ENCODE data around the gene RNU1-3. TPM values are rescaled to one million over a fixed set of nuclear protein-coding genes. Genes with fewer than 3 reads are reported as not detected.
A peak's percentile ranks its signal among the peaks of the same experiment; 100 is the strongest.
"Not testable (repeated sequence)": the region's sequence is repeated elsewhere in the genome, so short reads cannot be mapped to it uniquely, and the experiment has no call there.

Gene RNU1-3
- total and polyA plus RNA-seq, 2 donors (not counting 1 experiment from before 2014, with no cell fraction given) = 4,377 TPM; not detected in 1

DNA sequence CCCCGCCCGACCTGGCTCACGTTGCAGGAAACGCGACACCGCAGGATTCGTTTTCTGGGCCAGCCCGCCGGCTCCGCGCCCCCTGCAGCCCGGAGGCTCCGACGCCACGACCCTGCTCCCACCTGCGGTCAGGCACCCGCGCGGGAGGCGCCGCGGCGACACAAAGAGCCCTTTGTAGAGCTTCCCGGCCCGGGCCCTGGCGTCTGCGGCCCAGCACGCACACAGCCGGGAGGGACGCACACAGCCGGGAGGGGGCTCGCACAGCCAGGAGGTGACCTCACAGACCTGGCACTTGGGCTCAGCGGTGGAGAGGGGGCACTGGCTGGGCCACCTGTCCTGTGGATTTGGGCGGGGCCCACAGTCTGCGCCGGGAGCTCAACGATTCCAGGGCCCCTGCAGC, 34.4 kb upstream of the RNU1-3 start:
- no CpG with 5 or more reads among the region's 37 CpGs for WGBS (ENCODE audit: insufficient coverage)
- H3K4me3 ChIP-seq (ENCODE audit: control extremely low read depth in 1 of 5, extremely low read depth in 1 of 5, insufficient read depth in 1 of 5, low read depth in 2 of 5, low read length in 4 of 5); H3K27me3 Mint-ChIP-seq; H3K36me3 ChIP-seq (replicated peaks in 1 of 2; ENCODE audit: control extremely low read depth in 1 of 2, control insufficient read depth in 1 of 2, extremely low read depth in 1 of 2, insufficient read depth in 2 of 2, low read length in 1 of 2); H2AFZ ChIP-seq (ENCODE audit: insufficient read depth, low read depth, low read length, poor library complexity, severe bottlenecking); H3K9me3 Mint-ChIP-seq (ENCODE audit: insufficient read depth); H3K79me2 ChIP-seq (ENCODE audit: control insufficient read depth, insufficient read depth, low read length); H3K27me3 ChIP-seq (replicated peaks in 1 of 4; ENCODE audit: control extremely low read depth in 1 of 4, control insufficient read depth in 3 of 4, insufficient read depth in 4 of 4, low read length in 3 of 4); H3K9ac ChIP-seq (ENCODE audit: low read length); H3K9me3 ChIP-seq (ENCODE audit: control extremely low read depth in 1 of 3, control insufficient read depth in 2 of 3, insufficient read depth in 1 of 3, low read length in 2 of 3); H3K4me3 Mint-ChIP-seq; H3K27ac ChIP-seq (ENCODE audit: low read length in 2 of 2); POLR2A ChIA-PET; H3K27ac Mint-ChIP-seq; H3K4me1 ChIP-seq (ENCODE audit: control insufficient read depth in 2 of 2, insufficient read depth in 2 of 2, low read length in 2 of 2); H4K20me1 ChIP-seq (ENCODE audit: control insufficient read depth, insufficient read depth, low read length, poor library complexity, severe bottlenecking); H3K4me2 ChIP-seq (replicated peaks; ENCODE audit: low read depth, low read length, poor library complexity, severe bottlenecking); DNase-seq; H3K4me1 Mint-ChIP-seq; intact Hi-C loops (cut with micrococcal nuclease): not testable (repeated sequence)
- ATAC-seq (ENCODE audit: low read depth) = peak; percentile 19
- CTCF ChIA-PET = interaction anchor here (0.8 to 1.4 kb wide), 3 partner anchors 8 to 16 kb away, joined by 3 to 5 read pairs (median 3); no protein-coding TSS in a partner anchor

DNA sequence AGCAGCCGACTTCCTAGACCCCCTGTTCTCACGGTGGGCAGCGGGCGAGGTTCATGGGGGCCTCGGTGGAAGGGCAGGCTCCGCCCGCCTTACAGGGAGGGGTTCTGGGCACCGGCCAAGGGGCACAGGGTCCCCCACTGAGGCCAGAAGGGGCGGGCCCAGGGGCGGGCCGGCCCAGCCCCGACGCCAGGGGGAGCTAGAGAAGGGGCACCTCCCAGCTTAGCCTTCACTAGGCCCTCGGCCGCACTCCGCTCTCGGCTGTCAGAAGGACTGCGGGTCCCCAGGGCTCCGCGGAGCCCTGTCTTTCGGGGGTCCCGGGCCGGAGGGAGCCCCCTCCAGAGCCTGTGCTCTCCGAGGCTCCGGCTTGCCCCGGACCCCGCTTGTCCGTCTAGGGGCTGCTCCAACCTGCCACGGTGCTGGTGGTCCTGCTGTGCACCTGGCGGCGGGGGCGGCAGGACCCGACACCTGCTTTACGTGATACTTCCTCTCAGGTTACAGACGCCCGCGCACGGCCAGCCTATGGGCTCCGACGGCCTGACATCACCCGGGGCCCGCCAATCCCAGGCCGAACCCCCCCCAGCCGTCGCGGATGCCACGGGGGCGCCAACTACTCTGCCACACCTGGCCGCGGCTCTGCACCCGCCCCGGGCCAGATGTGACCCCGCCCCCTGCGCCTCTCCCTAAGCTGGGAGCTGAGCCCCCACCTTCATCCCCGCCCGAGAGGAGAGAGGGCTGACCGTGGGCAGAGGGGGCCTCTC, 33.6 kb upstream of the RNU1-3 start:
- H3K9me3 ChIP-seq (ENCODE audit: control extremely low read depth in 1 of 3, control insufficient read depth in 2 of 3, insufficient read depth in 1 of 3, low read length in 2 of 3); H3K9ac ChIP-seq (ENCODE audit: low read length); H3K27me3 Mint-ChIP-seq; H3K4me1 Mint-ChIP-seq; H2AFZ ChIP-seq (ENCODE audit: insufficient read depth, low read depth, low read length, poor library complexity, severe bottlenecking); intact Hi-C loops (cut with micrococcal nuclease); POLR2A ChIA-PET; H3K4me2 ChIP-seq (replicated peaks; ENCODE audit: low read depth, low read length, poor library complexity, severe bottlenecking); H3K27me3 ChIP-seq (replicated peaks in 1 of 4; ENCODE audit: control extremely low read depth in 1 of 4, control insufficient read depth in 3 of 4, insufficient read depth in 4 of 4, low read length in 3 of 4); H3K79me2 ChIP-seq (ENCODE audit: control insufficient read depth, insufficient read depth, low read length); DNase-seq; H3K9me3 Mint-ChIP-seq (ENCODE audit: insufficient read depth); H3K36me3 ChIP-seq (replicated peaks in 1 of 2; ENCODE audit: control extremely low read depth in 1 of 2, control insufficient read depth in 1 of 2, extremely low read depth in 1 of 2, insufficient read depth in 2 of 2, low read length in 1 of 2); H3K4me3 Mint-ChIP-seq; H3K4me1 ChIP-seq (ENCODE audit: control insufficient read depth in 2 of 2, insufficient read depth in 2 of 2, low read length in 2 of 2); H3K27ac ChIP-seq (ENCODE audit: low read length in 2 of 2); H4K20me1 ChIP-seq (ENCODE audit: control insufficient read depth, insufficient read depth, low read length, poor library complexity, severe bottlenecking); H3K27ac Mint-ChIP-seq; H3K4me3 ChIP-seq (ENCODE audit: control extremely low read depth in 1 of 5, extremely low read depth in 1 of 5, insufficient read depth in 1 of 5, low read depth in 2 of 5, low read length in 4 of 5): not testable (repeated sequence)
- CTCF ChIA-PET = interaction anchor here (0.9 to 2.3 kb wide), 5 partner anchors 8 to 79 kb away, joined by 3 to 15 read pairs (median 3); no protein-coding TSS in a partner anchor
- ATAC-seq (ENCODE audit: low read depth) = peak; percentile 56
- no CpG with 5 or more reads among the region's 57 CpGs for WGBS (ENCODE audit: insufficient coverage)

DNA sequence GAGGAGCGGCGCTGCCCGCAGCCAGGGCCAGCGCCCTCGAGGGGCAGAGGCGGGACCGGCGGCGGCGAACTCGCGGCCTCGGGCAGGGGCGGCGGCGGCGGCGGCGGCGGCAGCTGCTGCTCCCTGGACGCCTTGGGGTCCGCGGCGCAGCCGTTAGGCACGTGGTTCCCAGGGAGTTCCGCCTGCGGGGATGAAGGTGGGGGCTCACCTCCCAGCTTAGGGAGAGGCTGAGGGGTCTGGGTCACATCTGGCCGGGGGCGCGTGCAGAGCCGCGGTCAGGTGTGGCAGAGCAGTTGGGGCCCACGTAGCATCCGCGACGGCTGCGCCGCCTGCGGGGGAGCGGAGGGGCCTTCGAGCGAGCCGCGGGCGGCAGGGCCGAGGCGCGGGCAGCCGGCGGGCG, 32.7 kb upstream of the RNU1-3 start:
- H3K4me2 ChIP-seq (replicated peaks; ENCODE audit: low read depth, low read length, poor library complexity, severe bottlenecking); H3K4me3 ChIP-seq (ENCODE audit: control extremely low read depth in 1 of 5, extremely low read depth in 1 of 5, insufficient read depth in 1 of 5, low read depth in 2 of 5, low read length in 4 of 5); H3K27me3 ChIP-seq (replicated peaks in 1 of 4; ENCODE audit: control extremely low read depth in 1 of 4, control insufficient read depth in 3 of 4, insufficient read depth in 4 of 4, low read length in 3 of 4); H3K79me2 ChIP-seq (ENCODE audit: control insufficient read depth, insufficient read depth, low read length); H3K9ac ChIP-seq (ENCODE audit: low read length); H3K36me3 ChIP-seq (replicated peaks in 1 of 2; ENCODE audit: control extremely low read depth in 1 of 2, control insufficient read depth in 1 of 2, extremely low read depth in 1 of 2, insufficient read depth in 2 of 2, low read length in 1 of 2); H3K27ac ChIP-seq (ENCODE audit: low read length in 2 of 2); POLR2A ChIA-PET; intact Hi-C loops (cut with micrococcal nuclease); H3K4me1 Mint-ChIP-seq; H3K27me3 Mint-ChIP-seq; H3K9me3 Mint-ChIP-seq (ENCODE audit: insufficient read depth); H3K4me1 ChIP-seq (ENCODE audit: control insufficient read depth in 2 of 2, insufficient read depth in 2 of 2, low read length in 2 of 2); H3K4me3 Mint-ChIP-seq; H4K20me1 ChIP-seq (ENCODE audit: control insufficient read depth, insufficient read depth, low read length, poor library complexity, severe bottlenecking); H3K27ac Mint-ChIP-seq; H3K9me3 ChIP-seq (ENCODE audit: control extremely low read depth in 1 of 3, control insufficient read depth in 2 of 3, insufficient read depth in 1 of 3, low read length in 2 of 3); ATAC-seq (ENCODE audit: low read depth); H2AFZ ChIP-seq (ENCODE audit: insufficient read depth, low read depth, low read length, poor library complexity, severe bottlenecking): not testable (repeated sequence)
- CTCF ChIA-PET = interaction anchor here (0.9 to 2.3 kb wide), 4 partner anchors 9 to 79 kb away, joined by 3 to 15 read pairs (median 4); no protein-coding TSS in a partner anchor
- WGBS (ENCODE audit: insufficient coverage) = 58% methylated on average over 31 of the region's 52 CpGs
- DNase-seq = peak; percentile 10

DNA sequence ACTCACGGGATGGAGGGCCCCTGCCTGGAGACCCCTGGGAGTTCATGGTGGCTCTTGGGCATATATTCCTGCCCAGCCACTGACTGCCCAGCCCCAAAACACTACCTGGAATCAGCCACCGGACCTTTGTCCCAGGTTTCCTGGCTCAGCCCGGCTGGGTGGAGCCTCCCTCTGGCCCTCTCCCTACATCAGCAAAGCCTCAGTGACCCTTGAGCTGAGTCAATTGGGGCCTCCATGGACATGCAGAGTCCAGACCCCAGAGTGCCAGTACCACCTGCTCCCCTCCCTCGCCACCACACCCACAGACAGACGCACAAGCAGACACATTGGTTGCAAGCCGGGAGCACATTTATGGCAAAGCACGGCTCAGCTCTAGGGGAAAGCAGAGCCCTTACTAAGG, 30.4 kb upstream of the RNU1-3 start:
- CTCF ChIA-PET = interaction anchor here (1.2 kb wide), 1 partner anchor 72 kb away, joined by 3 read pairs; no protein-coding TSS in a partner anchor
- DNase-seq; H3K9me3 ChIP-seq (ENCODE audit: control extremely low read depth in 1 of 3, control insufficient read depth in 2 of 3, insufficient read depth in 1 of 3, low read length in 2 of 3); intact Hi-C loops (cut with micrococcal nuclease); ATAC-seq (ENCODE audit: low read depth); H3K4me3 Mint-ChIP-seq; H3K79me2 ChIP-seq (ENCODE audit: control insufficient read depth, insufficient read depth, low read length); H4K20me1 ChIP-seq (ENCODE audit: control insufficient read depth, insufficient read depth, low read length, poor library complexity, severe bottlenecking); H3K9ac ChIP-seq (ENCODE audit: low read length); H3K27me3 ChIP-seq (replicated peaks in 1 of 4; ENCODE audit: control extremely low read depth in 1 of 4, control insufficient read depth in 3 of 4, insufficient read depth in 4 of 4, low read length in 3 of 4); H2AFZ ChIP-seq (ENCODE audit: insufficient read depth, low read depth, low read length, poor library complexity, severe bottlenecking); H3K4me2 ChIP-seq (replicated peaks; ENCODE audit: low read depth, low read length, poor library complexity, severe bottlenecking); H3K27me3 Mint-ChIP-seq; POLR2A ChIA-PET; H3K9me3 Mint-ChIP-seq (ENCODE audit: insufficient read depth); H3K4me1 Mint-ChIP-seq; H3K4me3 ChIP-seq (ENCODE audit: control extremely low read depth in 1 of 5, extremely low read depth in 1 of 5, insufficient read depth in 1 of 5, low read depth in 2 of 5, low read length in 4 of 5); H3K36me3 ChIP-seq (replicated peaks in 1 of 2; ENCODE audit: control extremely low read depth in 1 of 2, control insufficient read depth in 1 of 2, extremely low read depth in 1 of 2, insufficient read depth in 2 of 2, low read length in 1 of 2); H3K27ac Mint-ChIP-seq; H3K4me1 ChIP-seq (ENCODE audit: control insufficient read depth in 2 of 2, insufficient read depth in 2 of 2, low read length in 2 of 2); H3K27ac ChIP-seq (ENCODE audit: low read length in 2 of 2): not testable (repeated sequence)
- WGBS (ENCODE audit: insufficient coverage) = no CpG with 5 or more reads among the region's 7 CpGs
